HCT116 (cell line): Measurements from ENCODE around the gene HIRA. TPM values are rescaled to one million over a fixed set of nuclear protein-coding genes. Genes with fewer than 3 reads are reported as not detected.

Experiments
- ATAC-seq: fragments of 200-7000 bp; cut with Tn5 transposase; 2 replicates; pipeline ENCODE4 v1.9.1; 2020; ENCODE audit warnings: mild to moderate bottlenecking, moderate library complexity
- BruUV-seq: library from RNA; stranded (reverse); fragments of 400-500 nt; replicated peaks from 2 replicates; lab custom pipeline; 2021; lab: Mats Ljungman, UMichigan
- CTCF ChIA-PET: fragments of 300-600 bp; sonication (Branson Sonifier 250); formaldehyde crosslinking; loops from one replicate; lab custom pipeline; 2021; ENCODE audit warnings: antibody characterized with exemption; lab: Charles Lee
- POLR2A ChIA-PET: fragments of 300-600, 350-600 bp; sonication (Branson Sonifier 250); formaldehyde crosslinking; loops from one replicate; lab custom pipeline; 2021; ENCODE audit warnings: antibody characterized with exemption; lab: Charles Lee
- RAD21 ChIA-PET, 2 experiments: fragments of 300-600 bp; sonication (Branson Sonifier 250); formaldehyde crosslinking; loops; one replicate each; lab custom pipeline; 2023; ENCODE audit warnings: low total read pairs in 2 of 2; ENCODE audit not compliant: uncharacterized antibody in 2 of 2, unreplicated experiment in 2 of 2, low non-redundant PET in 1 of 2; lab: Charles Lee
- DNase-seq: peaks from one replicate; pipeline ENCODE4 v3.0.0-alpha.2; 2010; ENCODE audit warnings: low read depth, low spot score
- H2AFZ ChIP-seq: fragments of 200-600 bp; shearing (Covaris generic), sonication (generic); 2 replicates; pipeline ENCODE4 v1.6.1; 2017; ENCODE audit warnings: low read depth, mixed run types, mixed read lengths, antibody characterized with exemption, low read length; ENCODE audit not compliant: poor library complexity, severe bottlenecking
- H3K27ac ChIP-seq: 2 replicates; pipeline ENCODE4 v1.5.1; 2012; ENCODE audit warnings: low read depth, low read length
- H3K27me3 ChIP-seq: fragments of 200-600 bp; sonication (generic); 2 replicates; pipeline ENCODE4 v1.6.1; 2016; ENCODE audit warnings: mixed run types, low read length, mixed read lengths; ENCODE audit not compliant: insufficient read depth
- H3K36me3 ChIP-seq, 2 experiments: fragments of 200-500 bp in 1 of 2; fragments of 200-600 bp in 1 of 2; sonication (Bioruptor generic) in 1 of 2; sonication (generic) in 1 of 2; 2 replicates each; pipeline versions ENCODE4 v1.5.1 to v1.6.1; 2014 to 2016; ENCODE audit warnings: low read length in 2 of 2, inconsistent platforms in 1 of 2, mixed read lengths in 1 of 2, mixed run types in 1 of 2; ENCODE audit not compliant: insufficient read depth in 2 of 2, control insufficient read depth in 1 of 2
- H3K4me1 ChIP-seq, 2 experiments: fragments of 200-600 bp in 1 of 2; sonication (generic) in 1 of 2; 2 replicates each; pipeline versions ENCODE4 v1.5.1 to v1.6.1; 2012 to 2017; ENCODE audit warnings: low read length in 2 of 2, inconsistent platforms in 1 of 2, mild to moderate bottlenecking in 1 of 2, mixed read lengths in 1 of 2, mixed run types in 1 of 2, moderate library complexity in 1 of 2; ENCODE audit not compliant: insufficient read depth in 2 of 2, control insufficient read depth in 1 of 2
- H3K4me2 ChIP-seq: fragments of 200-600 bp; sonication (generic); 2 replicates; pipeline ENCODE4 v1.6.1; 2017; ENCODE audit warnings: mixed run types, low read length, mixed read lengths
- H3K4me3 ChIP-seq, 2 experiments: fragments of 200-600 bp in 1 of 2; sonication (generic) in 1 of 2; replicated peaks in 1 of 2; 2 replicates each; pipeline ENCODE4 v1.5.1; 2011 to 2016; ENCODE audit warnings: low read length in 2 of 2, control low read depth in 1 of 2, low read depth in 1 of 2, mild to moderate bottlenecking in 1 of 2, mixed read lengths in 1 of 2, mixed run types in 1 of 2
- H3K79me2 ChIP-seq: fragments of 200-600 bp; sonication (generic); 2 replicates; pipeline ENCODE4 v1.6.1; 2017; ENCODE audit warnings: mild to moderate bottlenecking, mixed run types, low read length, moderate library complexity, mixed read lengths; ENCODE audit not compliant: insufficient read depth
- H3K9ac ChIP-seq: fragments of 200-600 bp; sonication (generic); 2 replicates; pipeline ENCODE4 v1.6.1; 2016; ENCODE audit warnings: low read length, mixed read lengths
- H3K9me2 ChIP-seq: fragments of 200-600 bp; sonication (generic), shearing (Covaris generic); 2 replicates; pipeline ENCODE4 v1.6.1; 2017; ENCODE audit warnings: mixed run types, mild to moderate bottlenecking, moderate library complexity; ENCODE audit not compliant: insufficient read depth
- H3K9me3 ChIP-seq, 2 experiments: fragments of 200-500 bp in 1 of 2; fragments of 200-600 bp in 1 of 2; sonication (Bioruptor generic) in 1 of 2; sonication (generic) in 1 of 2; 2 replicates each; pipeline ENCODE4 v1.6.1; 2014 to 2017; ENCODE audit warnings: low read length in 2 of 2, mixed read lengths in 2 of 2, inconsistent platforms in 1 of 2, low read depth in 1 of 2, mild to moderate bottlenecking in 1 of 2, mixed run types in 1 of 2, moderate library complexity in 1 of 2; ENCODE audit not compliant: control insufficient read depth in 1 of 2, insufficient read depth in 1 of 2
- H4K20me1 ChIP-seq: fragments of 200-600 bp; sonication (generic), shearing (Covaris generic); 2 replicates; pipeline ENCODE4 v1.6.1; 2017; ENCODE audit warnings: mixed run types, mild to moderate bottlenecking, moderate library complexity; ENCODE audit not compliant: insufficient read depth
- ATF3 ChIP-seq: IDR thresholded peaks from 2 replicates; pipeline ENCODE4 v1.6.1; 2012
- FOSL1 ChIP-seq: IDR thresholded peaks from 2 replicates; pipeline ENCODE4 v1.6.1; 2012; ENCODE audit warnings: low read depth
- MAX ChIP-seq: IDR thresholded peaks from 2 replicates; pipeline ENCODE4 v1.6.1; 2012
- SIN3A ChIP-seq: IDR thresholded peaks from 2 replicates; pipeline ENCODE4 v1.6.1; 2012; ENCODE audit warnings: low read depth
- SP1 ChIP-seq: IDR thresholded peaks from 2 replicates; pipeline ENCODE4 v1.6.1; 2012; ENCODE audit warnings: low read depth
- SRF ChIP-seq: IDR thresholded peaks from 2 replicates; pipeline ENCODE4 v1.6.1; 2012; ENCODE audit warnings: low read depth
- ZFX ChIP-seq: fragments of 450-650 bp; IDR thresholded peaks from 2 replicates; pipeline ENCODE4 v1.6.1; 2017
- ZNF274 ChIP-seq: fragments of 200-500 bp; sonication (Bioruptor generic); IDR thresholded peaks from 2 replicates; pipeline ENCODE4 v1.6.1; 2014; ENCODE audit warnings: mild to moderate bottlenecking, low read depth, low read length, inconsistent platforms
- intact Hi-C: fragments of 100-400 bp; cut with micrococcal nuclease; formaldehyde crosslinking; loops from 2 replicates; pipeline ENCODE4 v1.10.0; 2022
- total RNA-seq: library from RNA; stranded (reverse); gene quantifications from one replicate; pipeline ENCODE4 v1.2.1, GENCODE V29; 2021; ENCODE audit not compliant: unreplicated experiment

The HIRA gene
- total RNA-seq, 1 experiment from 2014 or later = 30.6 TPM

- no peak overlapping the region for H3K9ac ChIP-seq
- no peaks in the 10 kb centered on the region for H3K27me3 ChIP-seq
- H3K36me3 ChIP-seq = peaks cover 11 to 13% of the 10 kb centered on the region in 2 experiments; a peak in 2 of 4 replicates
- CTCF ChIA-PET = no interaction called here
- no peak overlapping the region for H3K4me2 ChIP-seq
- H2AFZ ChIP-seq = no peak overlapping the region
- RAD21 ChIA-PET = no interaction called here
- no peaks in the 10 kb centered on the region for H3K9me3 ChIP-seq
- H3K4me1 ChIP-seq = no peaks in the 10 kb centered on the region
- no TSS peak for BruUV-seq
- intact Hi-C loops = no loop called here
- H3K4me3 ChIP-seq = no peak overlapping the region
- ATAC-seq = no peak
- no peak overlapping the region for H3K27ac ChIP-seq
- no peaks in the 10 kb centered on the region for H3K9me2 ChIP-seq
- no peak for DNase-seq
- peaks cover 5% of the 10 kb centered on the region; the same call in 1 of the 2 replicates for H4K20me1 ChIP-seq
- TF ChIP-seq ATF3 = no peak
- peaks cover 76% of the 10 kb centered on the region for H3K79me2 ChIP-seq
- POLR2A ChIA-PET = no interaction called here
Measured at GRCh38 chr22:19412478-19412877, 19.1 kb downstream of the HIRA start.

- no TSS peak for BruUV-seq
- H3K27me3 ChIP-seq = no peaks in the 10 kb centered on the region
- DNase-seq (no peak), ATAC-seq (no peak)
- ChIA-PET POLR2A (no interaction called here), CTCF (no interaction called here), RAD21 (no interaction called here)
- no peaks in the 10 kb centered on the region for H3K9me2 ChIP-seq
- no peak overlapping the region for H3K4me2 ChIP-seq
- H3K79me2 ChIP-seq = peaks cover 68% of the 10 kb centered on the region
- TF ChIP-seq ZFX (no peak), MAX (no peak), SP1 (no peak), FOSL1 (no peak), SRF (no peak), ATF3 (no peak), ZNF274 (no peak), SIN3A (no peak)
- H3K9ac ChIP-seq = no peak overlapping the region
- H3K36me3 ChIP-seq = peaks cover 19 to 20% of the 10 kb centered on the region in 2 experiments; a peak in 2 of 4 replicates
- H3K9me3 ChIP-seq = no peaks in the 10 kb centered on the region
- peaks cover 5% of the 10 kb centered on the region; the same call in 1 of the 2 replicates for H4K20me1 ChIP-seq
- intact Hi-C loops = no loop called here
- H2AFZ ChIP-seq = no peak overlapping the region
- H3K4me1 ChIP-seq = no peaks in the 10 kb centered on the region
- H3K27ac ChIP-seq = no peak overlapping the region
- H3K4me3 ChIP-seq = no peak overlapping the region
Measured at GRCh38 chr22:19411690-19412045, 19.9 kb downstream of the HIRA start.
